SK-N-SH (cell line): ENCODE results near the gene RABGAP1L. TPM values are rescaled to one million over a fixed set of nuclear protein-coding genes. Genes with fewer than 3 reads are reported as not detected.

Experiments used
- CTCF ChIA-PET: fragments of 300-600, 350-600 bp; formaldehyde crosslinking; extraction: SDS; loops from one replicate; lab custom pipeline; 2021; lab: Yijun Ruan, JAX
- POLR2A ChIA-PET: fragments of 350-600 bp; sonication (Branson Sonifier 250); formaldehyde crosslinking; extraction: SDS; loops from one replicate; lab custom pipeline; 2020; ENCODE audit warnings: antibody characterized with exemption, inconsistent platforms; lab: Yijun Ruan, JAX
- DNase-seq: peaks from one replicate; pipeline ENCODE4 v3.0.0; 2012
- H2AFZ ChIP-seq: fragments of 200-600 bp; sonication (generic); 2 replicates; pipeline ENCODE4 v1.8.1; 2016; ENCODE audit warnings: antibody characterized with exemption, mild to moderate bottlenecking, low read depth
- H3F3A ChIP-seq: fragments of 200-600 bp; sonication (generic); replicated peaks from 2 replicates; pipeline ENCODE3; 2016; ENCODE audit warnings: antibody characterized with exemption, mild to moderate bottlenecking; ENCODE audit not compliant: insufficient read depth
- H3K27ac ChIP-seq, 2 experiments: fragments of 200-500 bp in 1 of 2; fragments of 200-600 bp in 1 of 2; sonication (Bioruptor generic) in 1 of 2; sonication (generic), shearing (Covaris generic) in 1 of 2; 2 replicates each; pipeline versions ENCODE4 v1.5.1 to v1.6.1; 2014 to 2016; ENCODE audit warnings: low read depth in 2 of 2, inconsistent platforms in 1 of 2, low read length in 1 of 2, mild to moderate bottlenecking in 1 of 2, mixed read lengths in 1 of 2
- H3K27me3 ChIP-seq: fragments of 200-600 bp; sonication (generic), shearing (Covaris generic); 2 replicates; pipeline ENCODE4 v1.6.1; 2016; ENCODE audit warnings: mixed run types; ENCODE audit not compliant: insufficient read depth
- H3K36me3 ChIP-seq, 2 experiments: fragments of 200-500 bp in 1 of 2; fragments of 200-600 bp in 1 of 2; sonication (Bioruptor generic) in 1 of 2; sonication (generic) in 1 of 2; replicated peaks in 1 of 2; 2 replicates each; pipeline versions ENCODE3 to v1.5.1; 2014 to 2016; ENCODE audit warnings: low read length in 1 of 2, mild to moderate bottlenecking in 1 of 2; ENCODE audit not compliant: insufficient read depth in 2 of 2, control insufficient read depth in 1 of 2
- H3K4me1 ChIP-seq, 2 experiments: fragments of 200-500 bp in 1 of 2; fragments of 200-600 bp in 1 of 2; sonication (Bioruptor generic) in 1 of 2; sonication (generic), shearing (Covaris generic) in 1 of 2; 2 replicates each; pipeline versions ENCODE4 v1.5.1 to v1.6.1; 2014 to 2016; ENCODE audit warnings: low read depth in 1 of 2, low read length in 1 of 2, mixed run types in 1 of 2; ENCODE audit not compliant: insufficient read depth in 2 of 2, control insufficient read depth in 1 of 2
- H3K4me2 ChIP-seq: fragments of 200-600 bp; sonication (generic), shearing (Covaris generic); 2 replicates; pipeline ENCODE4 v1.6.1; 2017; ENCODE audit warnings: mixed run types
- H3K4me3 ChIP-seq, 2 experiments: fragments of 200-500 bp in 1 of 2; fragments of 200-600 bp in 1 of 2; sonication (Bioruptor generic) in 1 of 2; sonication (generic), shearing (Covaris generic) in 1 of 2; 2 replicates each; pipeline versions ENCODE4 v1.5.1 to v1.8.1; 2014 to 2016; ENCODE audit warnings: low read depth in 2 of 2, inconsistent platforms in 1 of 2, low read length in 1 of 2, mild to moderate bottlenecking in 1 of 2, mixed read lengths in 1 of 2, moderate library complexity in 1 of 2
- H3K79me2 ChIP-seq: fragments of 200-600 bp; sonication (generic); 2 replicates; pipeline ENCODE4 v1.8.1; 2017; ENCODE audit warnings: mild to moderate bottlenecking; ENCODE audit not compliant: insufficient read depth
- H3K9ac ChIP-seq: fragments of 200-600 bp; sonication (generic); 2 replicates; pipeline ENCODE4 v1.6.1; 2017; ENCODE audit warnings: mixed run types
- H3K9me2 ChIP-seq: fragments of 200-600 bp; sonication (generic); 2 replicates; pipeline ENCODE4 v1.6.1; 2017; ENCODE audit warnings: mixed run types
- H3K9me3 ChIP-seq: fragments of 200-600 bp; sonication (generic); 2 replicates; pipeline ENCODE4 v1.6.1; 2017; ENCODE audit warnings: mixed run types, mild to moderate bottlenecking, moderate library complexity
- H4K20me1 ChIP-seq: fragments of 200-600 bp; sonication (generic); 2 replicates; pipeline ENCODE4 v1.6.1; 2017; ENCODE audit warnings: mild to moderate bottlenecking, mixed run types; ENCODE audit not compliant: insufficient read depth
- CHD2 ChIP-seq: fragments of 150-350 bp; IDR thresholded peaks from 2 replicates; pipeline ENCODE4 v1.6.1; 2018; ENCODE audit warnings: low read length; ENCODE audit not compliant: partially characterized antibody
- EP300 ChIP-seq, 2 experiments: IDR thresholded peaks; 2 replicates each; pipeline versions ENCODE4 v1.4.0 to v1.6.1; 2012; ENCODE audit warnings: borderline replicate concordance in 1 of 2, low read depth in 1 of 2, low read length in 1 of 2
- EZH2phosphoT487 ChIP-seq: fragments of 200-600 bp; sonication (generic); IDR thresholded peaks from 2 replicates; pipeline ENCODE4 v1.6.1; 2017; ENCODE audit warnings: low read depth, mixed run types, mild to moderate bottlenecking, antibody characterized with exemption, moderate library complexity, borderline replicate concordance
- RXRA ChIP-seq: IDR thresholded peaks from 2 replicates; pipeline ENCODE4 v1.4.0; 2012; ENCODE audit warnings: low read depth, mild to moderate bottlenecking, borderline replicate concordance
- WGBS: methylation state at CpG from one replicate; pipeline ENCODE4 v1.1.6; 2017; ENCODE audit warnings: low lambda C conversion rate; 5-methylcytosine and 5-hydroxymethylcytosine counted together
- polyA plus RNA-seq, 3 experiments: library from polyadenylated mRNA; depleted of rRNA; stranded (reverse); fragments of >200 nt; gene quantifications; 2 replicates each; pipeline ENCODE4 v1.2.3, GENCODE V29; 2012
- TF ChIP-seq, protein P1 (sequence below): IDR thresholded peaks from 2 replicates; pipeline ENCODE4 v1.6.1; 2012; ENCODE audit warnings: mild to moderate bottlenecking, low read depth, low read length, moderate library complexity
- TF ChIP-seq, protein P2 (sequence below): IDR thresholded peaks from 2 replicates; pipeline ENCODE4 v1.4.0; 2012; ENCODE audit warnings: low read depth, borderline replicate concordance
- TF ChIP-seq, protein P3 (sequence below): IDR thresholded peaks from 2 replicates; pipeline ENCODE4 v1.4.0; 2012; ENCODE audit warnings: low read depth, borderline replicate concordance
- TF ChIP-seq, protein P4 (sequence below): IDR thresholded peaks from 2 replicates; pipeline ENCODE4; 2012

The RABGAP1L gene
- polyA plus RNA-seq, 1 of the 3 experiments (the other 2 are of a cell fraction) = 7.2 TPM

DNA sequence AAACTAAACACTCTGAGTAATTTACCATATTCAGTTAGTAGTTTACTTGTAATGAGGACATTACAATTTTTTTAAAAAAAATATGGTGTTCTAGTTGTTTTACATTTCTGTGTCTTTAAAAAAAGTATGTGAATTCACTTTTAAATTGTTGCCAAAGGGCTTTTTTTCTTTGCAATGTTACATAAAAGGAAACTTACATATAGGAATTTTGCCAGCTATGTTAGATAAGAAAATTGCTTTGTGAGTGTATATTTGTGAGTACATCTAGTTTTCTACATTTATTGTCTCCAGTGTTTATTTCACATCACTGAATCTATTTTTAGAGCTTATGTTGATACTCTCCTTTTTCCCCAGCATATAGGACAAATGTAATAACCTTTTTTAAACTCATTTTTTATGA lies 495.2 kb downstream of the RABGAP1L start (continued):
- no peak for TF ChIP-seq EP300 (IDR thresholded peaks at IDR 0.05; ENCODE audit: borderline replicate concordance in 1 of 2, low read depth in 1 of 2, low read length in 1 of 2)
- TF ChIP-seq, protein P1, sequence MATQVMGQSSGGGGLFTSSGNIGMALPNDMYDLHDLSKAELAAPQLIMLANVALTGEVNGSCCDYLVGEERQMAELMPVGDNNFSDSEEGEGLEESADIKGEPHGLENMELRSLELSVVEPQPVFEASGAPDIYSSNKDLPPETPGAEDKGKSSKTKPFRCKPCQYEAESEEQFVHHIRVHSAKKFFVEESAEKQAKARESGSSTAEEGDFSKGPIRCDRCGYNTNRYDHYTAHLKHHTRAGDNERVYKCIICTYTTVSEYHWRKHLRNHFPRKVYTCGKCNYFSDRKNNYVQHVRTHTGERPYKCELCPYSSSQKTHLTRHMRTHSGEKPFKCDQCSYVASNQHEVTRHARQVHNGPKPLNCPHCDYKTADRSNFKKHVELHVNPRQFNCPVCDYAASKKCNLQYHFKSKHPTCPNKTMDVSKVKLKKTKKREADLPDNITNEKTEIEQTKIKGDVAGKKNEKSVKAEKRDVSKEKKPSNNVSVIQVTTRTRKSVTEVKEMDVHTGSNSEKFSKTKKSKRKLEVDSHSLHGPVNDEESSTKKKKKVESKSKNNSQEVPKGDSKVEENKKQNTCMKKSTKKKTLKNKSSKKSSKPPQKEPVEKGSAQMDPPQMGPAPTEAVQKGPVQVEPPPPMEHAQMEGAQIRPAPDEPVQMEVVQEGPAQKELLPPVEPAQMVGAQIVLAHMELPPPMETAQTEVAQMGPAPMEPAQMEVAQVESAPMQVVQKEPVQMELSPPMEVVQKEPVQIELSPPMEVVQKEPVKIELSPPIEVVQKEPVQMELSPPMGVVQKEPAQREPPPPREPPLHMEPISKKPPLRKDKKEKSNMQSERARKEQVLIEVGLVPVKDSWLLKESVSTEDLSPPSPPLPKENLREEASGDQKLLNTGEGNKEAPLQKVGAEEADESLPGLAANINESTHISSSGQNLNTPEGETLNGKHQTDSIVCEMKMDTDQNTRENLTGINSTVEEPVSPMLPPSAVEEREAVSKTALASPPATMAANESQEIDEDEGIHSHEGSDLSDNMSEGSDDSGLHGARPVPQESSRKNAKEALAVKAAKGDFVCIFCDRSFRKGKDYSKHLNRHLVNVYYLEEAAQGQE = no peak
- TF ChIP-seq, protein P2, sequence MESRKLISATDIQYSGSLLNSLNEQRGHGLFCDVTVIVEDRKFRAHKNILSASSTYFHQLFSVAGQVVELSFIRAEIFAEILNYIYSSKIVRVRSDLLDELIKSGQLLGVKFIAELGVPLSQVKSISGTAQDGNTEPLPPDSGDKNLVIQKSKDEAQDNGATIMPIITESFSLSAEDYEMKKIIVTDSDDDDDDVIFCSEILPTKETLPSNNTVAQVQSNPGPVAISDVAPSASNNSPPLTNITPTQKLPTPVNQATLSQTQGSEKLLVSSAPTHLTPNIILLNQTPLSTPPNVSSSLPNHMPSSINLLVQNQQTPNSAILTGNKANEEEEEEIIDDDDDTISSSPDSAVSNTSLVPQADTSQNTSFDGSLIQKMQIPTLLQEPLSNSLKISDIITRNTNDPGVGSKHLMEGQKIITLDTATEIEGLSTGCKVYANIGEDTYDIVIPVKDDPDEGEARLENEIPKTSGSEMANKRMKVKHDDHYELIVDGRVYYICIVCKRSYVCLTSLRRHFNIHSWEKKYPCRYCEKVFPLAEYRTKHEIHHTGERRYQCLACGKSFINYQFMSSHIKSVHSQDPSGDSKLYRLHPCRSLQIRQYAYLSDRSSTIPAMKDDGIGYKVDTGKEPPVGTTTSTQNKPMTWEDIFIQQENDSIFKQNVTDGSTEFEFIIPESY = no peak

DNA sequence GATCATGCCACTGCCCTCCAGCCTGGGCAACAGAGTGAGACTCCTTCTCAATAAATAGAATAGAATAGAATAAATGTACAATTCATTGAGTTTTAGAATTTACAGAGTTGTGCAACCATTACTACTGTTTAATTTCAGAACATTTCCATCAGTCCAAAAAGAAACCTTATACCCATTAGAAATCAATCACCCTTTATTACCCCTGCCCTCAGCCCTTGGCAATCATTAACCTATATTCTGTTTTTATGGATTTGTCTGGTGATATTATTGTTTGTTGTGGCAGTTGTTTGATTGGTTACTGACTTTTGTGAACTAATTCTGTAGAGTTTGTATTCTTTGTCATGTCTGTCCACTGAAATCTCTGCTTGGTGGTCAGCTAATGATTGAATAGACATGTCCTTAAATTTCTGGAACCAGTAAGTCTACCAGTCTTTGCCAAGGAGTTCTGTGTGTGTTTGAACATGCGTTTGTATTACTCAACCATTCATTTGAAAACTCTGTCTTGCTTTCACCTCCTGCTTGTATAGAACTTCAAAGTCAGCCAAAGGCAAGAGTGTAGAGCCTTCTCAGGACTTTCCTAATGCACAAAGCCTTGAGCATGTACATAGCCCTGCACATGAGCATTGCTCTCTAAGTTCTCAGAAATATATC lies 497.2 kb downstream of the RABGAP1L start:
- 18% methylated on average over 1 of the region's 1 CpG for WGBS
- H3F3A ChIP-seq = no peaks in the 10 kb centered on the region

More for the DNA sequence above, 497.2 kb downstream of the RABGAP1L start:
- DNase-seq = no peak
- H3K9ac ChIP-seq = no peak overlapping the region
- no peaks in the 10 kb centered on the region for H3K9me2 ChIP-seq
- no peak overlapping the region for H3K4me2 ChIP-seq
- no peaks in the 10 kb centered on the region for H3K9me3 ChIP-seq
- POLR2A ChIA-PET = no interaction called here
- TF ChIP-seq EZH2phosphoT487 (no peak), CHD2 (no peak), RXRA (no peak)
- TF ChIP-seq, protein P3, sequence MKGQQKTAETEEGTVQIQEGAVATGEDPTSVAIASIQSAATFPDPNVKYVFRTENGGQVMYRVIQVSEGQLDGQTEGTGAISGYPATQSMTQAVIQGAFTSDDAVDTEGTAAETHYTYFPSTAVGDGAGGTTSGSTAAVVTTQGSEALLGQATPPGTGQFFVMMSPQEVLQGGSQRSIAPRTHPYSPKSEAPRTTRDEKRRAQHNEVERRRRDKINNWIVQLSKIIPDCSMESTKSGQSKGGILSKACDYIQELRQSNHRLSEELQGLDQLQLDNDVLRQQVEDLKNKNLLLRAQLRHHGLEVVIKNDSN = no peak
- TF ChIP-seq, protein P1 = no peak
- TF ChIP-seq, protein P4, sequence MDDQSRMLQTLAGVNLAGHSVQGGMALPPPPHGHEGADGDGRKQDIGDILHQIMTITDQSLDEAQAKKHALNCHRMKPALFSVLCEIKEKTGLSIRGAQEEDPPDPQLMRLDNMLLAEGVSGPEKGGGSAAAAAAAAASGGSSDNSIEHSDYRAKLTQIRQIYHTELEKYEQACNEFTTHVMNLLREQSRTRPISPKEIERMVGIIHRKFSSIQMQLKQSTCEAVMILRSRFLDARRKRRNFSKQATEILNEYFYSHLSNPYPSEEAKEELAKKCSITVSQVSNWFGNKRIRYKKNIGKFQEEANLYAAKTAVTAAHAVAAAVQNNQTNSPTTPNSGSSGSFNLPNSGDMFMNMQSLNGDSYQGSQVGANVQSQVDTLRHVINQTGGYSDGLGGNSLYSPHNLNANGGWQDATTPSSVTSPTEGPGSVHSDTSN = no peak
- TF ChIP-seq, all 33 proteins: peak for 0
- CTCF ChIA-PET = no interaction called here
- H3K4me3 ChIP-seq = no peak overlapping the region
- no peak overlapping the region for H3K27ac ChIP-seq
- H3K27me3 ChIP-seq = no peaks in the 10 kb centered on the region
- H3K79me2 ChIP-seq = no peaks in the 10 kb centered on the region
- no peaks in the 10 kb centered on the region for H4K20me1 ChIP-seq
- no peak overlapping the region for H2AFZ ChIP-seq
- peaks cover 0 to 5% of the 10 kb centered on the region in 2 experiments; a peak in 2 of 4 replicates for H3K4me1 ChIP-seq
- H3K36me3 ChIP-seq = no peaks in the 10 kb centered on the region
